HG02610 (cell line): ENCODE measurements around the gene OR13C9.
"Not testable (repeated sequence)": the region's sequence is repeated elsewhere in the genome, so short reads cannot be mapped to it uniquely, and the experiment has no call there.

Experiments
- ATAC-seq: cut with Tn5 transposase; IDR thresholded peaks from one replicate; pipeline ENCODE4 v1.9.1; 2021; ENCODE audit warnings: mild to moderate bottlenecking, moderate library complexity; ENCODE audit not compliant: unreplicated experiment

Gene OR13C9

GRCh38 chr9:104618104-104618503, at the start of gene OR13C9:
OR13C9 (minus strand) TSS chr9:104618204; CDS start chr9:104618204, 0 bp downstream.
- ATAC-seq: no peak

- ATAC-seq: no peak
These were observed 40.6 kb upstream of the OR13C9 start for GRCh38 chr9:104658496-104659195.

GRCh38 chr9:104635456-104635855, 17.5 kb upstream of the OR13C9 start:
- ATAC-seq: no peak

- ATAC-seq: no peak
These were observed 16.0 kb upstream of the OR13C9 start for GRCh38 chr9:104633976-104634520.

- ATAC-seq: not testable (repeated sequence)
These were observed 8.0 kb upstream of the OR13C9 start for GRCh38 chr9:104625964-104626363.

- no peak for ATAC-seq
These were observed 586 bp downstream of the OR13C9 start for GRCh38 chr9:104617418-104617817.

- no peak for ATAC-seq
These were observed 6.8 kb downstream of the OR13C9 start for GRCh38 chr9:104611213-104611612.

- no peak for ATAC-seq
These were observed 9.7 kb downstream of the OR13C9 start for GRCh38 chr9:104608336-104608735.

GRCh38 chr9:104606152-104606551, 11.9 kb downstream of the OR13C9 start:
- no peak for ATAC-seq

GRCh38 chr9:104605527-104605926, 12.5 kb downstream of the OR13C9 start, which contains the start of gene OR13C2:
OR13C2 (minus strand) TSS chr9:104605627; CDS start chr9:104605627, 0 bp downstream.
- not testable (repeated sequence) for ATAC-seq

GRCh38 chr9:104604801-104605200, 13.2 kb downstream of the OR13C9 start:
- ATAC-seq: no peak

- not testable (repeated sequence) for ATAC-seq
These were observed 18.7 kb downstream of the OR13C9 start, which contains the start of gene OR13C5 for GRCh38 chr9:104599313-104599712. OR13C5 (minus strand) TSS chr9:104599413; CDS start chr9:104599413, 0 bp downstream.

- not testable (repeated sequence) for ATAC-seq
These were observed 19.3 kb downstream of the OR13C9 start for GRCh38 chr9:104598749-104599148.

GRCh38 chr9:104589626-104590025, 28.4 kb downstream of the OR13C9 start:
- ATAC-seq: no peak

GRCh38 chr9:104586496-104587180, 31.4 kb downstream of the OR13C9 start:
- no peak for ATAC-seq

- no peak for ATAC-seq
These were observed 37.4 kb downstream of the OR13C9 start for GRCh38 chr9:104580562-104580961.

GRCh38 chr9:104577263-104577662, 40.7 kb downstream of the OR13C9 start:
- ATAC-seq: no peak

- ATAC-seq: no peak
These were observed 42.5 kb downstream of the OR13C9 start for GRCh38 chr9:104575456-104575855.

- ATAC-seq: no peak
These were observed 45.4 kb downstream of the OR13C9 start for GRCh38 chr9:104572612-104573011.

GRCh38 chr9:104568868-104569267, 49.1 kb downstream of the OR13C9 start, which contains the start of gene OR13C8:
OR13C8 (plus strand) TSS chr9:104569168; CDS start chr9:104569168, 0 bp downstream.
- no peak for ATAC-seq
